Lower leg skin (tissue), 3 donors: Measurements from ENCODE around the gene CHRNA9.

Source experiments
- CTCF ChIP-seq, 3 donors: fragments of 450-650 bp; IDR thresholded peaks; one replicate each; pipeline ENCODE4 v1.5.1; 2016; ENCODE audit warnings: antibody characterized with exemption in 3 of 3, mild to moderate bottlenecking in 3 of 3, moderate library complexity in 2 of 3
- POLR2A ChIP-seq, 2 donors: fragments of 450-650 bp; IDR thresholded peaks; one replicate each; pipeline ENCODE4 v1.6.1; 2016 to 2017; ENCODE audit warnings: antibody characterized with exemption in 2 of 2, mild to moderate bottlenecking in 1 of 2, moderate library complexity in 1 of 2

- TF ChIP-seq CTCF (IDR thresholded peaks at IDR 0.05), result no peak
- TF ChIP-seq POLR2A (IDR thresholded peaks at IDR 0.05), result no peak
Observed at GRCh38 chr4:40357738-40358137, 22.6 kb downstream of the CHRNA9 start.
